Left kidney (tissue), 2 donors: ENCODE data around the gene ALDOC. TPM values are rescaled to one million over a fixed set of nuclear protein-coding genes. Genes with fewer than 3 reads are reported as not detected.

Experiments used
- DNase-seq: peaks from one replicate; pipeline ENCODE4 v3.0.0-alpha.2; 2013
- polyA plus RNA-seq: library from polyadenylated mRNA; unstranded; fragments of 120-200 nt; gene quantifications from one replicate; pipeline ENCODE4 v1.2.1, GENCODE V29; 2013; ENCODE audit not compliant: insufficient read length

Gene ALDOC
- polyA plus RNA-seq, 1 donor: 24.6 TPM

GRCh38 chr17:28533091-28533807 is 43.4 kb downstream of the ALDOC start:
- no peak for DNase-seq

GRCh38 chr17:28532050-28532960 is 44.4 kb downstream of the ALDOC start:
- DNase-seq: peak; percentile 20

GRCh38 chr17:28530926-28531325 is 45.8 kb downstream of the ALDOC start:
- no peak for DNase-seq

GRCh38 chr17:28530250-28530649 is 46.4 kb downstream of the ALDOC start:
- DNase-seq: no peak

- DNase-seq: no peak
Measured at GRCh38 chr17:28529013-28529400, 47.7 kb downstream of the ALDOC start.

GRCh38 chr17:28528327-28529012 is 48.2 kb downstream of the ALDOC start:
- DNase-seq: no peak

- no peak for DNase-seq
Measured at GRCh38 chr17:28527859-28528258, 48.8 kb downstream of the ALDOC start.

GRCh38 chr17:28527181-28527681 is 49.5 kb downstream of the ALDOC start:
- no peak for DNase-seq

- no peak for DNase-seq
Measured at GRCh38 chr17:28526381-28526780, 50.3 kb downstream of the ALDOC start.

- peak; percentile 72 for DNase-seq
Measured at GRCh38 chr17:28524476-28525424, 51.9 kb downstream of the ALDOC start.

GRCh38 chr17:28523876-28524275 is 52.8 kb downstream of the ALDOC start:
- DNase-seq: no peak

GRCh38 chr17:28523186-28523585 is 53.5 kb downstream of the ALDOC start:
- no peak for DNase-seq

Other genes starting within 250 kb of the ALDOC start
- gene IFT20, start 241.4 kb downstream of the ALDOC start, polyA plus RNA-seq: 62.8 TPM
- 40.5 TPM for gene TNFAIP1, start 241.1 kb downstream of the ALDOC start, polyA plus RNA-seq
- 83.6 TPM for gene POLDIP2, start 219.4 kb downstream of the ALDOC start, polyA plus RNA-seq
- gene SEBOX, start 211.7 kb downstream of the ALDOC start, polyA plus RNA-seq: not detected
- gene VTN, start 206.6 kb downstream of the ALDOC start, polyA plus RNA-seq: 20.5 TPM
- gene SARM1, start 205.2 kb downstream of the ALDOC start, polyA plus RNA-seq: 16.6 TPM
- gene SLC46A1, start 170.7 kb downstream of the ALDOC start, polyA plus RNA-seq: 17.4 TPM
- 15.2 TPM for gene SLC13A2, start 103.3 kb downstream of the ALDOC start, polyA plus RNA-seq
- gene FOXN1, start 70.5 kb downstream of the ALDOC start, polyA plus RNA-seq: 0.55 TPM
- gene UNC119, start 24.3 kb downstream of the ALDOC start, polyA plus RNA-seq: 56.8 TPM
- gene PIGS, start 5.4 kb downstream of the ALDOC start, polyA plus RNA-seq: 101 TPM
- 88.8 TPM for gene SPAG5, start 22.1 kb upstream of the ALDOC start, polyA plus RNA-seq
- gene RSKR, start 37.3 kb upstream of the ALDOC start, polyA plus RNA-seq: 30.4 TPM
- 119 TPM for gene BLTP2, start 68.3 kb upstream of the ALDOC start, polyA plus RNA-seq
- 76.6 TPM for gene SDF2, start 85.0 kb upstream of the ALDOC start, polyA plus RNA-seq
- 80.6 TPM for gene SUPT6H, start 85.3 kb upstream of the ALDOC start, polyA plus RNA-seq
- 10.4 TPM for gene PROCA1, start 135.0 kb upstream of the ALDOC start, polyA plus RNA-seq
- gene RAB34, start 141.0 kb upstream of the ALDOC start, polyA plus RNA-seq: 181 TPM
- gene RPL23A, start 143.1 kb upstream of the ALDOC start, polyA plus RNA-seq: 871 TPM
- 13.6 TPM for gene TLCD1, start 149.3 kb upstream of the ALDOC start, polyA plus RNA-seq
- 11.2 TPM for gene NEK8, start 151.9 kb upstream of the ALDOC start, polyA plus RNA-seq
- gene TRAF4, start 167.1 kb upstream of the ALDOC start, polyA plus RNA-seq: 108 TPM